GM19452 (cell line): ENCODE data around the gene FN3K.

Experiments
- ATAC-seq: cut with Tn5 transposase; IDR thresholded peaks from one replicate; pipeline ENCODE4 v1.9.1; 2021; ENCODE audit not compliant: unreplicated experiment

The FN3K gene

DNA sequence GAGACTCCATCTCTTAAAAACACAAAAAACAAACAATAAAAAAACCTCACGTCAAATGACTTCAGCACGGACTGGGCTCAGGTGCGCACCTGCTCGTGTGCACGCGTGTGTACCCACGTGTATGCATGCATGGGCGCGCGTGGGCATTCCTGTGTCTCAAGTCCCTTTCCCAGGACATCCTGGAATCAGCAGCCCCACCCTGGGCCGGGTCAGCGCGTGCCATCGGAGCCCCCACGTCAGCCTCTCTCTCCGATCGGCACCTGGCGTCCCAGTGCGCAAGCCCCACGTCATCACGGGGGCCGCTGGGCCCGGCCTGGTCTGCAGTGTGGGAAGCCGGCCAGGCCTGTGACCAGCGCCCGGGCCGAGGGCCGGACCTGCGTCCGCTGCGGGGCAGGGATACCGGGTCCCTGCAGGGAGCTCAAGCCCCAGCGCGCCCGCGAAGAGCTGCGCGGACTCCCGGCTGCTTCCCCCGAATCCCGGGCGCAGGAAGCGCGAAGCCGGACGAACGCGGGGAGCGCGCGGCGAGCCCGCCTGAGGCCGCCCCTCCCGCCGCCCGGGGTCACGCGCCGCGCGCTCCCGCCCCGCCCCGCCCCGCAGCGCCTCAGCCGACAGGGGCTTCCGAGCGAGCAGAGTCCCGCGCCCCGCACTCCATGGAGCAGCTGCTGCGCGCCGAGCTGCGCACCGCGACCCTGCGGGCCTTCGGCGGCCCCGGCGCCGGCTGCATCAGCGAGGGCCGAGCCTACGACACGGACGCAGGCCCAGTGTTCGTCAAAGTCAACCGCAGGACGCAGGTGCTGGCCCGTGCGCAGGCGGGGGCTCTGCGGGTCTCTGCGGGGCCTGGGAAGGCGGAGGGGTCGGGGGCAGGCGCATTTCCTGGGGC, at the start of gene FN3K:
Gene FN3K (plus strand): TSS at position 629 of the 880 bp plus-strand sequence. CDS start 22 bp downstream, at position 651.
- ATAC-seq, result no peak

- ATAC-seq, result no peak
Observed at GRCh38 chr17:82686366-82687324, 48.8 kb upstream of the FN3K start.

- no peak for ATAC-seq
Observed at GRCh38 chr17:82687375-82687861, 48.0 kb upstream of the FN3K start.

DNA sequence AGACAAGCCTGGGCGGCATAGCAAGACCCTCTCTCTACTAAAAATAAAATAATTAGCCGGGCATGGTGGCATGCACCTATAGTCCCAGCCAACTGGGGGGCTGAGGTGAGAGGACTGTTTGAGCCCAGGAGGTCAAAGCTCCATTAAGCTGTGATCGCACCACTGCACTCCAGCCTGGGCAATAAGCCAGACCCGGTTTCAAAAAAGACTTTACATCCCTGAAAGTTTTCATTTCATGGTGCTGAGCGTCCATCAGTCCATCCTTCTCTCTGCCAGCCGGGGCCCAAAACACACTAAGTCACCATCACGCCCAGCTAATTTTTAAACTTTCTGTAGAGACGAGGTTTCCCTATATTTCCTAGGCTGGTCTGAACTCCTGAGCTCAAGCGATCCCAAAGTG, 47.5 kb upstream of the FN3K start:
- ATAC-seq, result no peak

DNA sequence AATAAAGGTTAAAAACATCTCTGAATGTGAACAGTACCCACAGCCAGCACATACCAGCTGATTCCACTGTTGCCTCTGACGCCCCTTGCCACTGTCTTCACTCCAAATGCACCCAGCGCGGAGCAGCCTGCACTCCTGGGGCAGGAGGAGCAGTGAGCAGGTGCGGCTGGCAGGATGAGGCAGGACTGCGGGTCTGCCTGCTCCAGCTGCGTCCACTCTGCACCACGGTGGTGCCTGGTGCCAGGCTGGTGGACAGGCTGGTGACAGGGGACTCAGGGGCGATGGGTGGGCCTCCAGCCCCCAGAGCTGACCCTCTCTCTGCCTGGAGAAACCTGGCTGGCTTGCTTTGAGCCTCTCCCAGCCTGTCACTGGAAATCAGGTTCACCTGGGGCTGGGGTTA, 46.3 kb upstream of the FN3K start:
- no peak for ATAC-seq

- no peak for ATAC-seq
Observed at GRCh38 chr17:82690786-82691489, 44.5 kb upstream of the FN3K start.

- no peak for ATAC-seq
Observed at GRCh38 chr17:82691714-82692113, 43.7 kb upstream of the FN3K start.

DNA sequence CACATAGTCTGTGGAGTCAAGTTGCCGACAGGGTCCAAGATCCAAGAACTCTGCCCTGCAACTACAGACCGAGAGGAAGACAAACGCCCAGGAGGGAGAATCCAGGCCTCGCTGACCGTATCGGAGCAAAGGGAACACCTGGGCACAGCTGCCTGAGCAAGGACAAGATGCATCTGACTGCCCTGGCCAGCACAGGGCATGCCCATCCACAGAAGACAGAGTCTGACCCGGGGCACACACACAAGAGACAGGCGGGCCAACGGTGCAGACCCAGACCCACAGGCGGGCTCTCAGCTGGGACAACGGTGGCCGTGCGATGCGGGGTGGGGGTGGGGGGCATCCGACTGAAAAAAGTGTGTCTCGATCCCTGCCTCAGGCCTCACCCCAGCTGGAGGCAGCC, 43.1 kb upstream of the FN3K start:
- ATAC-seq, result no peak

- no peak for ATAC-seq
Observed at GRCh38 chr17:82693168-82693867, 42.1 kb upstream of the FN3K start.

DNA sequence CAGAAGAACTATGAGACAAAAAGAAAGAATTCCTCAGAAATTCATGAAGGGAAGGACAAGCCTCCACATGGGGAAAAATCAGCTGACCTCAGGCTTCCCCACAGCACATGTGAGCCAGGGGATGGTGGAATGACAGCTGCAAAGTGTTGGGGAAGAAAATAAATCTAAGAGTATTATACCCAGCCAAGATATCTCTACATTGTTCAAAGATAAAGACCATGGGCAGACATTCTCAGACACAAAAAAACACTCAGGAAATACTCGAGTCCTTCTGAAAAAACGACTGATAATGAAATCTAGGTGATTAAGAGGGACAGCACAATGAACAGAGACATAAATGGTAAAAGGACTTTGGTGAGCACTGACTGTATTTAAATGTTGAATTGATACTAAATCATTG, 40.8 kb upstream of the FN3K start:
- ATAC-seq, result no peak

DNA sequence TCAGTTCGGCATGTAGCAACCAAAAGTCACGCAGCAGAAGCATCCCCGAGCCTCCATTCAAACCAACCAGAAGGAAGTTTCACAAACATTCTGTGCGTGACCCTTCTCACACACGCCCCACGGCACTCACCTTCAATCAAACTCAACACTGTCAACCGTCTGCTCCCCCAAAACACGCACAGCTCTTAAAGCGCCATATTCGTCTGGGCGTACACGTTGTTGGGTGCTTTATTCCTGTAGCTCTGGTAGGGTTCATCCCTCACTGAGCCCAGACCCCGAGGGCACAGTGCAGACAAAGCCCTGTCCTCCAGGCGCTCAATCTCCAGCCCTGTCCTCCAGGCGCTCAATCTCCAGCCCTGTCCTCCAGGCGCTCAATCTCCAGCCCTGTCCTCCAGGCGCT, 39.2 kb upstream of the FN3K start:
- ATAC-seq, result no peak

DNA sequence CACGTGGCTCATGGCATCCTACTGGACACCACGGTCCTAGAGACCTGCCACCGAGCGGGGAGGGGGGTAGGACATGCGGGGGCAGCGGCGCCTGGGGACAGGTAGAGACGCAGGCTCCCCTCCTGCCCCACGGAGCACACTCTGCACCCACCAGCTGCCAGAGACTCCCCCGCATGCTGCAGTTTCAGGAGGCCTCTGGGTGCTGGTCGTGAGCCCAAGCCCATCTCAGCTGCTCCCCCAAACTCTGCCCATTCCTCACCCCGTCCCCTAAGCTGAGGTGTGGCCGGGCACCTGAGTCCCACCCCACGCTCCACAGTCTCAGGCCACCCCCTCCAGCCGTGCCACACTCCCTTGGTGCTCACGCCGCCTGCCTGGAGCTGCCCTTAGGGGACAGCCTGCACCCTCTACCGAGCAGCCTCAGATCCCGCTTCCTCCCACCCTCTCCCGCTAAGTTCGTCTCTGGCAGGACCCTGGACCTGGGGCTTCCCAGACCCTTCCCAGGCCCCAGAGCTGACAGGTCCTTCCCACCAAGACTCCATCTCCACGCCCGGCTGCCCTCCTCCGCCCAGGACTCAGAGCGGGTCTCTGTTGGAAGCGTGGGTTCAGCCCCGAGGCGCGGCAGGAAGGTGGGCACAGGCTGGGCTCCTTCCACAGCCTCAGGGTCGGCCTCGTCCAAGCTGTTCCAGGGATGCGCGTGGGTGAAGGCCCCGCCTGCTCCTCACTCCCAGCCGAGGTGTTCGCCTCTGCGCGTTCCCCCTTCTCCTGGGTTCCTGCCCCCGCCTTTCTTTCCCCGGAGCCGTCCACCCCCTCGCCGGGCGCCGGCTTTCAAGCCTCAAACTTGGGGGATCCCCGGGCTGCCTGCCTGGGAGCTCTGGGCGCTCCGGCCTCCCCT, 38.3 kb upstream of the FN3K start:
- no peak for ATAC-seq

DNA sequence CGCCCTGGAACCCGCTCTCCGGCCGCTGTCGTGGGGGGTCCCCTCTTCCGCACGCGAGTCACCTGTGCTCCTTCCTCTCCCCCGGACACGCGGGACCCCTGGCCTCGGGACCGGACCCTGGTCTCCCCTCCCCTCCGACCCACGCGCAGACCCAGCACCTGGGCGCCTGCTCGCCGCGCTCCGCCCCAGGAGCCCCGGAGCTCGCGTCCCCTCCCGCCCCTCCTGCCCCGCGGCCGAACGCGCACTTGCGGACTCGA, 37.7 kb upstream of the FN3K start:
- ATAC-seq, result no peak

- ATAC-seq, result peak; percentile 96
Observed at GRCh38 chr17:82698065-82698973, 37.1 kb upstream of the FN3K start, which contains the start of gene RAB40B. Gene RAB40B (minus strand): TSS chr17:82698698. CDS start chr17:82698596, 102 bp downstream.

DNA sequence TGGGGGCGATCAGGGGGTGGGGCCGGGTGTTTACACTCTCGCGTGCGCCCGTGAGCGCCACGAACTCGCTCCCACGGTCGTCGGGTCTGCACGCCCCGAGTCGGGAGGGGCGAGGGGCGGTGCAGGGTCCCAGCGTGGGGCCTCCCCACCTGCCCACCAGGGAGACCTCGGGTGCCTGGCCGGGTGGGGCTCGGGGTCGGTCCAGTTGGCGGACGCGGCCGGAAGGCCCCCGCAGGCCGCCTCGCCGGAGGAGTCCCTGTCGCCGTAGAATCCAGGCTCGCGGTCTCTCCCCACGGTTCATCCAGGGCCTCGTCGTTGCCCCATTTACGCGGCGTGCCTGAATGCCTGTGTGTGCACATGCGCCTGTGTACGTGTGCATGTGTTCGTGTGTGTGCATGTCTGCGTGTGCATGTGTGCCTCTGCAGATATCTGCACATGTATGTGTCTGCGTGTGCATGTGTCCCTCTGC, 36.4 kb upstream of the FN3K start:
- ATAC-seq, result peak; percentile 4

- ATAC-seq, result no peak
Observed at GRCh38 chr17:82699551-82699950, 35.9 kb upstream of the FN3K start.

- ATAC-seq, result no peak
Observed at GRCh38 chr17:82702231-82702927, 33.0 kb upstream of the FN3K start.
